Measurements from ENCODE around the gene C4A.
"Not testable (repeated sequence)": the region's sequence is repeated elsewhere in the genome, so short reads cannot be mapped to it uniquely, and the experiment has no call there.

Gene C4A

GRCh38 chr6:31989363-31989762 is 7.5 kb downstream of the C4A start:
- not testable (repeated sequence) for DNase-seq

- DNase-seq: not testable (repeated sequence)
Observed at GRCh38 chr6:31994421-31994820, 12.6 kb downstream of the C4A start.

- not testable (repeated sequence) for DNase-seq
Observed at GRCh38 chr6:31996385-31996784, 14.5 kb downstream of the C4A start.

DNA sequence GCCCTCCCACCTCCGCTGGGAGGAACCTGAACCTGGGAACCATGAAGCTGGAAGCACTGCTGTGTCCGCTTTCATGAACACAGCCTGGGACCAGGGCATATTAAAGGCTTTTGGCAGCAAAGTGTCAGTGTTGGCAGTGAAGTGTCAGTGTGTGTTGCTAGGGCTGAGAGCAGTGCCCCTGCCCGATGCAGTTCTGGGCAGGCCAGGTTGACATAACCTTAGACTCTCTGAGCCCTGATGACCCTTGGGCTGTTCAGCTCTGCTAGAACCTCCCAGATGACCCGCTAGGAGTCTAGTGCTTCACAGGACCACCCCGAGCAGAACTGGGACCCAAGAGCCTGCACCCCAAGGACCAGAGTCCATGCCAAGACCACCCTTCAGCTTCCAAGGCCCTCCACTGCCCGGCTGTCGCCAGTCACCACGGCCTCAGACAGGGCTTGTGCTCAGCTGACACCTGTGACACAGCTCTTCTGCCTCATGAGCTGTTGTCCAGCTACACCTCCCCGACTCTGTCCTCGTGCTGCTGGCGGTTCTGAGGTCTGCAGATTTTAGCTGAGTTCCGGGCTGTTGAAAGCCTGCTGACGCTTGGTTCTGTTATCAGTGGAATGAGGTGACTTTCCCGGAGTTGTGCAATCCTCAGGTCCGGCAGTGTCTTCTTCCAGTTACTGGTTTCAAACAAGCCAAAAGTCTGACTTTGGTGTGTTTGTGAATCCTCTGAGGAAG is 20.9 kb downstream of the C4A start:
- DNase-seq: not testable (repeated sequence)

- not testable (repeated sequence) for DNase-seq
Observed at GRCh38 chr6:32003301-32003700, 21.4 kb downstream of the C4A start.

DNA sequence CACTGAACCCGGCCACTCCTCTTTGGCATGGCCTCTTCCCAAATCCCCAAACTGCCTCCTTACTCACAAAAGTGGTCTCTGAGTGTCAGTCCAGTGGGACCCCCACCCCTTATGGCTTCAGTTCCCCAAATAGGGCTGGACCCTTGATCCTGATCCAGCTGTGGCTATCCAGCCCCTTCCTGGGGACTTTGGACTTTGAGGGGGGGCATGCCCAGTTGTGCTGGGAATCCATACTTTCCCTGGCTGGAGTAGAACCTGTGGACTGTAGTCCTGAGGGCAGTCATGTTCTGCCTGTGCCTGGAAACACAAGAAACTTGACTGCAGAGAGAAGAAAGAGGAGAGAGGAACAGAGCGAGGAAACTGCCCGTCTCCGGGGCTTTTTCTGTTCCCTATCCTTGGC is 22.5 kb downstream of the C4A start:
- DNase-seq: not testable (repeated sequence)

GRCh38 chr6:32004864-32005537 is 23.1 kb downstream of the C4A start:
- DNase-seq: peak; percentile 31

- not testable (repeated sequence) for DNase-seq
Observed at GRCh38 chr6:32005538-32005880, 23.7 kb downstream of the C4A start.

DNA sequence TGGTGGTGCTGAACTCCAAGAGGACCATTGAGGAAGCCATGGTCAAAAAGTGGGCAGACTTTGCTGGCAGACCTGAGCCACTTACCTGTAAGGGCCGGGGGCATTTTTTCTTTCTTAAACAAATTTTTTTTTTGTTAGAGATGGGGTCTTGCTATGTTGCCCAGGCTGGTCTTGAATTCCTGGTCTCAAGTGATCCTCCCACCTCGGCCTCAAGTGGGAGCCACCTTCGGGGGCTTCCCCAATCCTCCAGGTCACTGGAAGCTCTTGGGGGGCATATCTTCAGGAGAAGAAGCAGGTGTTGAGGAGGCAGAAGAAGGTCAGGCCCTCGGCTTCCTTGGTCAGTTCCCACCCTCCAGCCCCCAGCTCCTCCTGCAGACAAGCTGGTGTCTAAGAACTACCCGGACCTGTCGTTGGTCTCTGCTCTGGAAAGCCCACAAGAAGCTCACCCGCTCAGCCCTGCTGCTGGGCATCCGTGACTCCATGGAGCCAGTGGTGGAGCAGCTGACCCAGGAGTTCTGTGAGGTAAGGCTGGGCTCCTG is 24.2 kb downstream of the C4A start:
- not testable (repeated sequence) for DNase-seq

- not testable (repeated sequence) for DNase-seq
Observed at GRCh38 chr6:32007086-32007485, 25.2 kb downstream of the C4A start.

GRCh38 chr6:32008037-32008436 is 26.2 kb downstream of the C4A start:
- not testable (repeated sequence) for DNase-seq

GRCh38 chr6:32008616-32009015 is 26.8 kb downstream of the C4A start:
- DNase-seq: not testable (repeated sequence)

GRCh38 chr6:32009537-32009936 is 27.7 kb downstream of the C4A start:
- not testable (repeated sequence) for DNase-seq

DNA sequence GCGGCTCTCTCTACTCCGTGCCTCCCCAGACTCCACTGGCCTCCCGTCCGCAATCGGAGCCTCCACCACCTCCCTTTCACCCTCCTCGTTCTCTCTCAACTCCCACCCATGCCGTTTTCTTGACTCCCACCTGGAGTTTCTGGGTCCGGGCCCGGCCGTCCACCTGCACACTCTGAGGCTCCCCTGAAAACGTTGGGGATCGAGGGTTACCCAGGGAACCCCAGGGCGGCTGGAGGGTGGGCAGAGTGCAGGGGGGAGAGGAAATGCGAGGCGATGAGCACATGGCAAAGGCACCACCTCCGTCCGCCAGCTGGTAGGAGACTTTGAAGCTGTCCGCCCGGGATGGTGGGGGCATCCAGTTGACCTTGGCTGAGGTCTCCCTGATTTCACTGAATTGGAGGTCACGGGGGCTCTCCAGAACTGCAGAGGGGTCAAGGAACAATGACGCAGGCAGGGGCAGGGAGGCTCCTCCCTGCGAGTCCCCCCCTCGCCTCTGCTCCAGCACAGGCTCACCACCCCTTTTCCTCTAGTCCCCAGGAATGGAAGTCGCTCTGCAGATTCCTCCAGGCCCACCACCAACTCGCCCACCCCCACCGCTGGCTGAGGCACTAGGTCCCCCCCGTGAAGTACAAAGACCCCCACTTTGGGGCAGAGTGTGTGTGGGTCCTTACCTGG is 29.1 kb downstream of the C4A start:
- DNase-seq: not testable (repeated sequence)

GRCh38 chr6:32012941-32013617 is 31.2 kb downstream of the C4A start:
- not testable (repeated sequence) for DNase-seq

- not testable (repeated sequence) for DNase-seq
Observed at GRCh38 chr6:32013738-32014137, 31.9 kb downstream of the C4A start.

DNA sequence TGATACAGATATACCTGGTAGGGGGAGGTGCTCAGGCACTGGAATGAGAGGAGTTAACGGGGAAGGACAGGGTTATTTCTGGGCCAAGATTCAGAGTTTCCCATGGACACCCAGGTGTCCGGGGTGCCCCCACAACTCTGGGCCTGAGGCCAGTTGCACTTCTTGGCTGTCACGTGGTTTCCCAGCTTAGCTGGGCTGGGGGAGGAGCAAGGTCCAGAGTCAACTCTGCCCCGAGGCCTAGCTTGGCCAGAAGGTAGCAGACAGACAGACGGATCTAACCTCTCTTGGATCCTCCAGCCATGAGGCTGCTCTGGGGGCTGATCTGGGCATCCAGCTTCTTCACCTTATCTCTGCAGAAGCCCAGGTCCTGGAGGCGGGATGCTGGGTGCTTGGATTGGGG is 32.7 kb downstream of the C4A start, which contains the start of gene C4B:
C4B (plus strand) TSS at position 249 of the 400 bp plus-strand sequence; CDS start at position 300, 51 bp downstream.
- DNase-seq: not testable (repeated sequence)

DNA sequence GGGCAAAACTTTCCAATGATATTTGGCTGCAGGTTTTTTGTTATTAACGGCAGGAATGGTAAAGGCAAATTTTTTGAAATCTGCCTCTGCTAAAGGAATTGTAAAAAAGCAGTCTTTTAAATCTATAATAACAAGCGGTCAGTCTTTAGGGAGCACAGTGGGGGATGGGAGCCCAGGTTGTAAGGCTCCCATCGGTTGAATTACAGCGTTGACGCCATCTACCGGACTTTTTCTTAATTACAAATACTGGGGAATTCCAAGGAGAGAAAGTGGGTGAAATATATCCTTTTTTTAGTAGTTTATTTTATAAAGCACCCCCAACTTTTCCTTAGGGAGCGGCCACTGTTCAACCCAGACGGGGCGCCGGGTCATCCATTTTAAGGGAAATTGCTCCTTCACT is 40.2 kb downstream of the C4A start:
- not testable (repeated sequence) for DNase-seq

- DNase-seq: not testable (repeated sequence)
Observed at GRCh38 chr6:32028631-32029030, 46.8 kb downstream of the C4A start.

DNA sequence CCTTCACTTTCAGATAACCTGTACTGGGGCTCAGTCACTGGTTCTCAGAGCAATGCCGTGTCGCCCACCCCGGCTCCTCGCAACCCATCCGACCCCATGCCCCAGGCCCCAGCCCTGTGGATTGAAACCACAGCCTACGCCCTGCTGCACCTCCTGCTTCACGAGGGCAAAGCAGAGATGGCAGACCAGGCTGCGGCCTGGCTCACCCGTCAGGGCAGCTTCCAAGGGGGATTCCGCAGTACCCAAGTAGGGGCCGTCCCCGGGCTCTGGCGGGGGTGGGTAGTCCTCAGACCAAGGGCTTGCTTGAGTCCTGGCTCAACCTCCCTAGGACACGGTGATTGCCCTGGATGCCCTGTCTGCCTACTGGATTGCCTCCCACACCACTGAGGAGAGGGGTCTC is 47.7 kb downstream of the C4A start:
- not testable (repeated sequence) for DNase-seq

GRCh38 chr6:32035283-32036013 is 53.6 kb downstream of the C4A start:
- DNase-seq: not testable (repeated sequence)

GRCh38 chr6:32037136-32037535 is 55.3 kb downstream of the C4A start:
- not testable (repeated sequence) for DNase-seq

All from NCI-H146 (cell line).